ENCODE measurements around the gene PIEZO1.

DNA sequence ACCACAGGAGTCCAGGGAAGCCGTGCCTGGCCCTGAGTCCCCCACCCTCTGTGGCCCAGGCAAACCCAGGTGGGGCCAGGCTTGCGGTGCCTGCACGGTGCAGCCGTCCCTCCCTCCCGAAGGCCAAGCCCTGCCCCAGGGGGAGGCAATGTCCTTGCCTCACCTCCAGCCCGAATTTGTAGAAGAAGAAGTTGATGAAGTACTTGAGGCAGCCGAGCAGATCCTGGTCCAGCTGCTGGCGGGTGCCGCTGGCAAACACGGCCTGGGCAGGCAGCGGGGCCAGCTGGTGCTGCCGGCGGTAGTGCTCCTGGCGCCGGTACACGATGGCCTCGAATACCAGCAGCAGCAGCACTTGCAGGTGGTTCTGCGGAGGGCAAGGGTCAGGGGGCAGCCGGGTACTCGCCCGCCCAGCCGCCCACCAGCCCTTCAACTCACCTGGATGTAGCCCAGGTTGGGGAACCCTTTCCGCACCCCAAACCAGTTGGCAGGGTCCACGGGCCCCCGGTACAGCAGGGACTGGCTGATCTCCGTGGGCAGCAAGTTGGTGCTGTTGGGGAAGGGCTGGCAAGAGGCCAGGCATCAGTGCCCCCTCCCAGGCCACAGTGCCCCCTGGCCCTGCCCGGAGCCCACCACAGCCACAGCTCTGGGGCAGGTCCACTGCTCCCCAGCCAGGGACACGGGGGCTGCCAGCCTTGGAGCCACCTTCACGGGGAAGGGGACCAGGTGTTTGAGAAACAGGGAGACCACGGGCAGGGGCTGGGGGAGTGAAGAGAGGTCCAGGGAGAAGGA, 52.7 kb downstream of the PIEZO1 start:
- TF ChIP-seq CTCF (IDR thresholded peaks at IDR 0.05), result no peak
- no peak for TF ChIP-seq POLR2A (IDR thresholded peaks at IDR 0.05)
